HG03439 (cell line): Measurements from ENCODE around the gene PDHA2.
"Not testable (repeated sequence)": the region's sequence is repeated elsewhere in the genome, so short reads cannot be mapped to it uniquely, and the experiment has no call there.

ENCODE experiments used
- ATAC-seq: cut with Tn5 transposase; IDR thresholded peaks from one replicate; pipeline ENCODE4 v1.9.1; 2021; ENCODE audit warnings: mild to moderate bottlenecking, moderate library complexity; ENCODE audit not compliant: unreplicated experiment

Gene PDHA2

DNA sequence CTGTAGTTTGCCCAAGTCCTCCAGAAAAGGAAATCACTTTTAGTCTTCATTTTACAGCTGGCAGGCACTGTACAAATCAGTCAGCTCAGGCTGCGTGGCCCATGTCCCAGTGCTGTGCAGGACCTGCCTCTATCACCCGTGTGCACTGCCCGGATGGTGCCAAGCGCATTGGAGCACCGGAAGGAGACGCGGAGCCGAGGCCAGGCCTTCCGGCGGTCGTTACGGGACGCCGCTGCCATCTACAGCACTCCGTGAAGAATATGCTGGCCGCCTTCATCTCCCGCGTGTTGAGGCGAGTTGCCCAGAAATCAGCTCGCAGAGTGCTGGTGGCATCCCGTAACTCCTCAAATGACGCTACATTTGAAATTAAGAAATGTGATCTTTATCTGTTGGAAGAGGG is at the start of gene PDHA2:
PDHA2 (plus strand) TSS at position 203 of the 400 bp plus-strand sequence; CDS start at position 261, 58 bp downstream.
- ATAC-seq, result no peak

DNA sequence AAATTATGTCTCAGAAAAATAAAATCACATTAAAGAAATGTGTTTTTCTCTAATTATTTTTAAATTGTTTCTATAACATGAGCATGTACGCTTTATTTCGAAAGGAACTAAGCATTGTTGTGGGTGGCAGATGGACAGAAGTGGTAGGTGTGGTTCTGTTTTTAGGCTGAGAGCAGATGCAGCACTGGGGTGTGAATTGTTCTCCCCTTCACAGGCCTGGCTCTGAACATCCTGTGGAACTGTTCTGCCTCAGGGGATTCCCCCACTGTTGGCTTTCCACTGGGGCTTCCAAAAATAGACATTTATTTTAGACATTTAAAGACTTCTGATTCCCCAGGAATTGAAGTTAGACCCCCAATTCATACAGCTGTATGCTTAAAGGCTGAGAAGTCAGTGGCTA is 41.9 kb upstream of the PDHA2 start:
- ATAC-seq, result no peak

DNA sequence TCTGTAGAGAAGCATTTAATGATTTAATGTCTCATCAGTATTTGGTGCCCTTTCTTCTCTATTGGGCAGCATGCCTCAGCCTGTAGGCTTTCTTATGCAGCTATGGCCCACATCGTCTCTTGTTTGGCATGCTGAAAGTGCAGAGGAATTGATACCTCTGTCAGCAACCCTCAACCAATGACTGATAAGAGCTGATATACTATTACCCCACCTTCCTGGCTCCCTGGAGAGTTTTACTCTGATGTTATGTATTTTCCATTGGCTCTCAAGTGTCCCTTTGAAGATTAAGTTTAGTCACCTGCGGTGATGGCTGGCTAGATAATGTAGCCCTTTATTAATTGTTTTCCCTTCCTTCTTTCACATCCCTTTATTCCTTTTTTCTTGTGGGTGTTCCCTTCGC is 41.2 kb upstream of the PDHA2 start:
- no peak for ATAC-seq

DNA sequence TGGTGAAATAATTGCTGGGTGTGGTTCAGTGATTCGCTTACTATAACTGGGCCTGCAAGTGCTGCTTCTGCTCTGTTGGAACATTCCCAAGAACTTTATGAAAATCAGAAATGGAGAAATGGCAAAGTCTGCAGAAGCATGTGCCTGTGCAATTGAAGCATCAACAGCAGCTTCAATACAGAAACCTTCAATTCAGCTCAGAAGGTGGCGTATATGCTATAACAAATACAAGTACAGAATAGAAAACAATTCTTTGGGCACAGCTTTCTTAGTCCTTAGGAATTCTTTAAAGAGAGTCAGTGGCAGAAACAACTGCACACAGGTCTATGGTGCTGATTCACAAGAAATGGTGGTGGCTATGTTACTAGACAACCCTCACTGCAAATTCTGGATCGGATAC is 18.0 kb upstream of the PDHA2 start:
- no peak for ATAC-seq

DNA sequence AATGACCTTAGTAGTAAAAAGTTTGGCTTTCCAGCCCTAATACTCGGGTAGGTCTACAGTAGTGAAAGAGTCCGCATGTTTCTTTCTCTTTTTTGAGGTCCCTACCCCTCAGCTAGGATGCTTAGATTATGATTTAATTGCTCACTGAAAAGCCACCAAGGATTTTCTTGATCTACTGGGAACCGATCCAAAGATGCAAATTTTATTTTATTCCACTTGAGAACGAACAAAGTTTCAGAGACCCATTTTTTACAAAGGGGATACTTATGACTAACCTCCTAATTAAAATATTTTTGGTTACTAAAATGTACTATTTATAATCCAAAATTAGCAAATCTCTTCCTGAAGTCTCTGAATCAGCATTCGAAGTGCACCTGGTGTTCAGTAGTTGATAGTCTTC is 14.3 kb upstream of the PDHA2 start:
- no peak for ATAC-seq

DNA sequence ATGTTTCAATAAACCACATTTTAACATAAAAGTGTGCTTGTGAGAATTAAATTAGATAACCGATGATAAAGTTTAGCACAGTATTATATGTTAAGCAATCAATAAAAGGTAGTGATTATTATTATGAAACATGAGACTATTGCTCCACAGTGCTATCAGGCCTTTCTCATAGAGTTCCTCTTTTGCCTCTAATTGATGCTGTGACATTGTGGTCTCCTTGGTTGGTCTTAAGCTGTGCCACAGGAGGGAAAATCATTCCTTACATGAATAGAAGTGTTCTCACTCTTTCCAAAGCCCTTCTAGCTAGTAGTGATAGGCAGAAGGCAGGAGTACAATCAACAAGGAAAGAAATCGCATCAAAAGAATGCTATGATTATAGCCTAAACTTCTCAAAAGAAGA is 9.2 kb upstream of the PDHA2 start:
- ATAC-seq, result no peak

DNA sequence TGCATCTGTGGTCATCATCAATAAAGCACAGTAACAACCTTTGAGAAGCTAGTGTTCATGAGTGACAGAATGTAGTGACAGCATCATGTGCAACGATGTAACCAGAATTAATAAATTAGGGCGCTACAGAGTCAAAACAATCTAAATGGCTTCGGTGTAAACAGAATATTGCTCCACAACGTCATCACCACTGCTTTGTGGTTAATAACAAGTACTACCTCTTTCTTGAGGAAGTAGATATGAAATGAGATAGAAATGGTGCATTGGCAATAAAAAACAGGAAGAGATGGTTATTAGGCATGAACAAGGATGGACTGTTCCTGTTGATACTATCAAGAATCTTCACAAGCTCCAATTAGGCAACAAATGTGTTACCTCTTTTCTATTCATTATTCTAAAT is 8.7 kb upstream of the PDHA2 start:
- no peak for ATAC-seq

DNA sequence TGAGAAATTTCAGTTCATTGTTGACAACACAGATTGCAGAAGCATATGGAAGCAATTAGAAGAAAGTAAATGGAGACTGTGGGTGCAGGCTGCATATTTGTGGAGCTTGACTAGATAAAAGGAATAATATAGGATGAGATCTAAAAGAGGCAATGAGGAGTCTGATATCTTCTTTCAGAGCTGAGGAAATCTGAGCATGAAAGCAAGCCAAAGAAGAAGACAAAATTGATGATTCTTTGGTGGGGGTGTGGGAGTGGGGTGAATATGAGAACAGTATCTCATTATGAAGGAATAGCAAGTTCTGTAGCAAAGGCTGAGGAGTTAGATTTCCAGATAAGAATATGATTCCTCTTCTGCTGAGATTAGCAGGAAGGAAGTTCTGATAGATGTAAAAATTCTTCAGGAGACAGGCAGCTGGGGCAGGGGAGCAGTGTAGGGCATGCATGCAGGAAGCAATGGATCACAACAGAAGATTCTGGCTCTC is 6.1 kb upstream of the PDHA2 start:
- no peak for ATAC-seq

DNA sequence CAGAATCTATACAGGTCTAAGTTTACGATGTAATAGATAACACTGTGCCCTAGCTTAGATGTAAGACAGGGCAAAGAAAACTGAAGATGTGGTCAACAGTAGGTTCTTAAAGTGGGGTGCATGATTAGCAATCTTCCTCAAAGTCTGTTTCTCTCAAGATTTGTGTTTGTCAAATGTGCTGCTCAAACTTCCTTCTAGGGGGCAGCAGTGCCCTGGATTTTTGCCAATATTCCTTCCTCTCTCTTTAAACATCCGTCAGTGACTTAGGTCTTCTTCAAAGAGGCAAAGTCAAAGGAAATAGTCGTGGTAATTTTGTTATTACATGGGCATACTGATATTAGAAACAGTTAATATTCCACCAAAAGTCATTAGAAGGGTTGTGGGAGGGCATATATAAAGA is 4.2 kb upstream of the PDHA2 start:
- no peak for ATAC-seq

DNA sequence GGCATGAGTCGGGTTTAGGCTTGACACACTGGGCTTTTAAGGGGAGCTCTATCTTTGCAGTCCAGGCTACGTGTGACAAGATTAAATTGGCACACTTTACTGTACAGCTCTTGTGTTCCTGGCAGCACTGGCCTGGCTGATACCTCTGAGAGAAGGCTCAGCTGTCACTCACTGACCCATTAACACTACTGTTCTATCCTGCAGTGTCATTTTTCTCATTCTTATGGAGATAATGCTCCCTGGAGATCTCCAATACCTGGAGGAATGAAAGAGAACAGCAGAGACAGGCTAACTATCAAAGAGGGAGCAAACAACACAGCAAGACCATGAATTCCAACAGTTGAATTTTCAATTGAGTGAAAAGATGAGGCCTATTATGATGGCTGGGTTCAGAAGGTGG is 1.7 kb upstream of the PDHA2 start:
- no peak for ATAC-seq

DNA sequence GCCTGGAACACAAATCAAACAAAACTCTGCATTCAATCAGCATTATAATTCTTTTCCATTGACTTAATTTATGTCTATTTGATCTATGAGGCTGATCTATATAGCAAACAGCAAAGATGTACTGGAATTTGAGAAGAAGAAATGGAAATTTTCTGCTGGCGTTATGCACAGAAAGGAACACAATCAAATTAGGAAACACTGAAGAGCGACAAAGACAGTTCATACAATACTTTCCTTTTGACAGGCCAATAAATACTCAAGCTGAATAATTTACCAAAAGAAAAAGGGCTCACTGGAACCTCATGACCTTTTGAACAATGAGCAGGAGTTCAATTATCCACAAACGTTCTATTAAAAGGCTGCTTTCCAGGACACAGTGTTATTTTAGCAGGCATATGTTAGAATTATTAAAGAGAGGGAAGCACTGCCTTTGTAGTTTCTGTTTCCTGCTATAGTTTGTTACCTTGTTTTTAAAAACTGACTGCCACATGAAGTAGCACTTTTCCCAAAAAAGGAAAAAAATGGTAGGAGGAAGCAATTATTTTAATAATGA is 8.1 kb downstream of the PDHA2 start:
- no peak for ATAC-seq

DNA sequence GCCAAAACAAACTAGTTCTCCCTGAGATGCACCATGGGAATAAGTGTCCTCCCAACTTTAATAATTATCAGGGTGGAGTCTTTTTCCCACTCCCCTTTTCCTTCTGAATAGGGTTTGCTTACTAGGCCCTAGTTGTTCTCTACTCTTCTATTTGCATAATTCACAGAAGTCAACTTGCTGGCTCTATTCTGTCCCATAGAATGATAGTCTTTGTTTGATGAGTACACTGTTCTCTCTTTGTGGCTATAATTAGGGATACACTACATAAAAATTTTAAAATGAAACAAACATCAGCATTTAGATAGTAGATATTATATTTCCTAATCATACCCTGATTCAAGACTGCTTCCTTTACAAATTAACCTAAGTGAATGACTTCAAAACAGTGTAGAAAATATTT is 10.3 kb downstream of the PDHA2 start:
- ATAC-seq, result no peak

DNA sequence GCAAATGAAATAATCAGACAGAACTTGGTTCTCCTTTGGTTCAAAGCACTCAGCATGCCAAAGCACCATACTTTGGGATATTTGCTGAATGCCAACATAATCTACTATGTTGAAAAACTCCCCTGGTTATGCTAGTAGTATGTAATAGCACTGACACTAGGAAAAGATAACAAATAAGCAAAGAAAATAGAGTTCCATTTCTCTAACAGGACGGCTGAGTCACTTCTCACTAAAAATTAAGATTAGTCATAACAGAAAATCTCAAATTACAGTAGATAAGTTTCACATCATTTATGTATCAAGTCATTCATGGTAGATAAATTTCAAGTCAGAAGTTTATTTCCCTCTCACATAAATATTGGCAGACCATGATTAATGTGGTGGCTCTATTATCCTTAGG is 17.9 kb downstream of the PDHA2 start:
- ATAC-seq, result no peak

DNA sequence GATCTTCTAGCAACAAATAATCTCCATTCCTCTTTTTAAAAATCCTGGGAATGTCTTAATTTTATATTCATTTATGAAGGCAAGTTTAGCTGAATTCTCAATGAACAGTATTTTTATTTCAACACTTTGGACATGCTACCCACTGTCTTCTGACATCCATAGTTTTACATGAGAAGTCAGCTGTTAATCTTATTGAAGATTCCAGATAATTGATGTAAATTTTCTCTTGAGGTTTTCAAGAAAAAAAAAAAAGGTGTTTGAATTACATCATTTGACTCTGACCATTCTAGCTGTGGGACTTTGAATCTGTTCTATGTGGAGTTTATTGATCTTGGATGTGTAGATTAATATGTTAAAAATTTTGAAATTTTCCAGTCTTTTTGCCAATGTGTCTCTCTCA is 28.0 kb downstream of the PDHA2 start:
- ATAC-seq, result no peak

DNA sequence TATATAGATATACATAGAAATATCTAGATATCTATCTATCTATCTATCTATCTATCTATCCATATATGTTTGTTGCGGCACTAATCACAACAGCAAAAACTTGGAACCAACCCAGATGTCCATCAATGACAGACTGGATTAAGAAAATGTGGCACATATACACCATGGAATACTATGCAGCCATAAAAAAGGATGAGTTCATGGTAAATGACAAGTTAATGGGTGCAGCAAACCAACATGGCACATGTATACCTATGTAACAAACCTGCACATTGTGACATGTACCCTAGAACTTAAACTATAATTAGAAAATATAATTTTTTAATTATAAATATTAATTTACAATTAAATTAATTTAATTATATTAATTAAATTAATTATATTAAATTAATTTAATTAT is 29.5 kb downstream of the PDHA2 start:
- ATAC-seq, result not testable (repeated sequence)

DNA sequence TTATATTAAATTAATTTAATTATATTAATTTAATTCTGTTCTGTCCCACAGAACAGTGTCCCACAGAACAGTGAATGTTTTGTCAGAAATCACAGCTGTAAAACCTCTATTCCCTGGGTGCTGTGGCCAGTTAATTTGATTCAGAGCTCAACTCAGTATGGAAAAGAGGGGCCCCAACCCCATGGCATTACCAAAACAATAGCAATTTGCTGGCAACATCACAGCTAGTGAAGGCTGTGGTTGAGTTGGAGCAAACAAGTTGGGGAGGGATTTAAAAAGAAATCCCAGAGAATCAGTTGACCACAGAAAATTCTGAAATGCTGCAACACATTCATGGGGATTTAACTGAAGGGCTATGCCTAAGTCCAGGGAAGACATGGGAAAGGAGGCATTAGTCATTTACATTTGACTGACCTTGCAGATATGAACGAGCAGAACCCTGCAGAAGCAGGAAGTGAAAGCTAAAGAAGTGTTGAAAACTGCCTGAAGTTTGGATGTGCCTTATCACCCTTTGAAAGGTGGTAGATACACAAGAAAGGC is 30.1 kb downstream of the PDHA2 start:
- ATAC-seq, result no peak

DNA sequence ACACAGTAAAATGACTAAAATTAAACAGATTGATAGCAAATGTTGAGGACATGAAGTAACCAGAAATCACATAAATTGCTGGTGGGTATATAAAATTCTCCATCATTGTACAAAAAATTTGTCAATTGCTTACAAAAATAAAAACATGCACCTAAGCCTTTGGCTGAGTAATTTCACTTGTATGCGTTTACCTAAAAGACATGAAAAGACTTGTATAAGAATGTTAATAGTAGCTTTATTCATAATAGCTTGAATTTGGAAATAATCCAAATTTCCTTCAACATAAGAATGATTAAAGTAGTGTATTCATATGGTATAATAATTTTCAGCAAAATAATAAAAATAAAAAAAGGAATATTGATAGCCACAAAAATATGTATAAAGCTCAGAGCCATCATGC is 37.7 kb downstream of the PDHA2 start:
- no peak for ATAC-seq

DNA sequence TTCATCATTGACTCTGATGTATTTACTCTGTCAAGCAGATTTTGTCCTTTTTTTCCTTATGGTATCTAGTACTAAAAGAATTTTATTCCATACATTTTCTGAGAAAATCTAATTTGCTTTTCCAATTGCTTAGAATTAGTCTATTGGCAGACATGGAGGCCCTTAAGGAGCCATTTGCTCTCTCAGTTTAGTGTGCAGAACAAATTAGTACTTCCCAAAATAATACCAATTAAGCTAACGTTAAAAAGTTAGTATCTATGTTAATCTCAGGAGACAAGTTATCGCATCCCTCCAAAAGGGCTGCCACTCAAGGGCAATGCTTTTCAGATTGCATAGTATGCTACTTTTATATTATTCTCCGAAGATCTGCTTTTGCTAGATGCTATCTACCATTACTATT is 47.7 kb downstream of the PDHA2 start:
- ATAC-seq, result no peak

DNA sequence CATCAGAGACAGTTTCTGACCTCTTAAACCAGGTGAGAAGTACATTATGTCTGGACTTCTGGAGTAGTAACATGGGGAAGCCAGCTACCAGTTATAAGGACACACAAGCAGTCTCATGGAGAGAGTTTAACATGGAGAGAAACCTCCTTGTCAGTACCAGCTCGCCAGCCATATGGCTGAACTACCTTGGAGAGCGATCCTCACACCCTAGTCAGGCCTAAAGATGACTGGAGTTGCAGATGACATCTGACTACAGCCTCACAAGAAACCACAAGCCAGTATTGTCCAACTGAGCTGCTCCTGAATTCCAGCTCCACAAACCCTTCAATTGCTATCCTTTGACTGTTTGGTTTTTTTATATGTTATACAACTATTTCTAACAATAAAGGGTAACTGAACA is 49.8 kb downstream of the PDHA2 start:
- no peak for ATAC-seq
